Cardiac fibroblast (primary cell): ENCODE data around the gene TUBB1.

ENCODE experiments used
- DNase-seq, 2 donors: peaks; one replicate each; pipeline versions ENCODE4 v3.0.0 to v3.0.0-alpha.2; 2010; ENCODE audit warnings: low read depth in 2 of 2
- H3K4me3 ChIP-seq, 2 donors: replicated peaks in 1 of 2; 1 replicate in 1 of 2; 2 replicates in 1 of 2; pipeline ENCODE4 v1.5.1; 2011; ENCODE audit warnings: low read depth in 2 of 2, low read length in 2 of 2, mild to moderate bottlenecking in 2 of 2, moderate library complexity in 1 of 2
- TF ChIP-seq, protein P1 (sequence below): IDR thresholded peaks from one replicate; pipeline ENCODE4 v1.5.1; 2011; ENCODE audit warnings: low read depth, mild to moderate bottlenecking, low read length, inconsistent platforms

TUBB1 gene

DNA sequence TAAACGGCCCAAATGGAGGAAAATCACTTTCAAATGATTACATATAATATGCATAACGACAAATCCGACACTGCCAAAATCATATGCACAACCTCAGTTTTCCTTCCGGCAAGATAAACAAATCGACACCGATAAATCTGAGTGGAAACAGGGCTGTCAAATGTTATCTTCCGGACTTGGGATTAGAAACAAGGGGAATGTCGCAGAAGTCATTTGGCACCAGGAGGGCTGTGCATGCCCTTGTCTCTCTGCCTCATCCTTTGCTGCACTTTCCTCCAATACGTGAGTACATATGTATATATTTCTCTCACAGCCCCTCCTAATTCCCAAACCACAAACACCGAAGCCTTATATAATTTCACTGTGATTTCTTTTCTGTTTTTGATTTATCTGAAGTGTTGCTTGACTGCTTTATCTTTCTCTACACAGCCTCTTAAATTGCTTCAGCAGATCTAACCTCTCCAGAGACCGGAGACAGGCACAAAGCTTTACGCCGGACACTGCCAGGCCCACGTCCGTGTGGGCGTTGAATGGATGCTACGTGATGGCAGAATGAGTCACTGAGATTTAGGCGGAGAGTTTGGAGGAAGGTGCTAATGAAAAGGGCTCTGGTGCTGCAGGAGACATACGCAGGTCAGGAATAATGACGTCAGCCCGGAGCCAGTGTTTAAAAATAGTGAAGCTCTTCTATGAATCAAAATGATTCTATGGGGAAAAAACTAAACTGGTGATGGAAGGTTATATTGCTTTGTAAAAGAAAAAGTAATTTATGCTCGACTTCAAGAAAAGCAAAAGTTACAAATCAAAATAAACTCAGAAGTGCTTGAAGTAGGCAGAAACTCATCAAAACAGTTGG, 44.4 kb downstream of the TUBB1 start:
- H3K4me3 ChIP-seq = peak overlapping the region in 1 of 2 donors; percentile 12
- TF ChIP-seq, protein P1, sequence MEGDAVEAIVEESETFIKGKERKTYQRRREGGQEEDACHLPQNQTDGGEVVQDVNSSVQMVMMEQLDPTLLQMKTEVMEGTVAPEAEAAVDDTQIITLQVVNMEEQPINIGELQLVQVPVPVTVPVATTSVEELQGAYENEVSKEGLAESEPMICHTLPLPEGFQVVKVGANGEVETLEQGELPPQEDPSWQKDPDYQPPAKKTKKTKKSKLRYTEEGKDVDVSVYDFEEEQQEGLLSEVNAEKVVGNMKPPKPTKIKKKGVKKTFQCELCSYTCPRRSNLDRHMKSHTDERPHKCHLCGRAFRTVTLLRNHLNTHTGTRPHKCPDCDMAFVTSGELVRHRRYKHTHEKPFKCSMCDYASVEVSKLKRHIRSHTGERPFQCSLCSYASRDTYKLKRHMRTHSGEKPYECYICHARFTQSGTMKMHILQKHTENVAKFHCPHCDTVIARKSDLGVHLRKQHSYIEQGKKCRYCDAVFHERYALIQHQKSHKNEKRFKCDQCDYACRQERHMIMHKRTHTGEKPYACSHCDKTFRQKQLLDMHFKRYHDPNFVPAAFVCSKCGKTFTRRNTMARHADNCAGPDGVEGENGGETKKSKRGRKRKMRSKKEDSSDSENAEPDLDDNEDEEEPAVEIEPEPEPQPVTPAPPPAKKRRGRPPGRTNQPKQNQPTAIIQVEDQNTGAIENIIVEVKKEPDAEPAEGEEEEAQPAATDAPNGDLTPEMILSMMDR = no peak
- DNase-seq = peak; percentile 71 to 80

DNA sequence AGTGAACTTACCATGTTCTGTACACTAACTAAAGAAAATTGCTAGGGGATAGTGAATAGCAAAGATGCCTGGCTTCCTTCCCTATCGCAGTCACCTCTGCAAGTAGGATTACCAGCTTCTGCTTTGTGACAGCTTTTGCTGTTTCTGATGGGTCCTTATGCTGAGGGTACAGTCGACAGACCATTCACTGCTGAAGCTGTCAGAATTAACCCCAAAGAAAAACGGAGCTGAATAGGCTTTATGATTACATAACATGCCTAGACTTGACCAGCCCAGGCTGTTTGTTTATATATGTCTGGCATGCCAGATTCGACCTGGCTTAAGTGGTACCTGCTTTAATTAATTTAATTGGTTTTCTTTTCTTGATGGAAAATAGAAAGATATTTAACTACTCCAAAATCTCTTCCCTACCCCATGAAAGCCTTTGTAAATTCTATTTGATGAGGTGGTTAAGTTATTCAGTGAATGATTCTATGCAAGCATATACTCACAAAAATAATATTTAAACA, 45.0 kb downstream of the TUBB1 start:
- no peak overlapping the region for H3K4me3 ChIP-seq
- TF ChIP-seq, protein P1 = no peak
- no peak for DNase-seq

- DNase-seq = no peak
- TF ChIP-seq, protein P1 = no peak
- no peak overlapping the region for H3K4me3 ChIP-seq
Measured at GRCh38 chr20:59068534-59068933, 49.3 kb downstream of the TUBB1 start.

- no peak for DNase-seq
- H3K4me3 ChIP-seq = no peak overlapping the region
- TF ChIP-seq, protein P1 = no peak
Measured at GRCh38 chr20:59069026-59069425, 49.8 kb downstream of the TUBB1 start.

- no peak for DNase-seq
- TF ChIP-seq, protein P1 = no peak
- H3K4me3 ChIP-seq = no peak overlapping the region
Measured at GRCh38 chr20:59071216-59071615, 52.0 kb downstream of the TUBB1 start.

GRCh38 chr20:59073582-59073981, 54.4 kb downstream of the TUBB1 start:
- TF ChIP-seq, protein P1 = no peak
- H3K4me3 ChIP-seq = no peak overlapping the region
- no peak for DNase-seq

GRCh38 chr20:59074456-59074855, 55.2 kb downstream of the TUBB1 start:
- TF ChIP-seq, protein P1 = no peak
- DNase-seq = peak in 1 of 2 donors; percentile 25
- H3K4me3 ChIP-seq = no peak overlapping the region
